Measurements from ENCODE around the gene IP6K1.

DNA sequence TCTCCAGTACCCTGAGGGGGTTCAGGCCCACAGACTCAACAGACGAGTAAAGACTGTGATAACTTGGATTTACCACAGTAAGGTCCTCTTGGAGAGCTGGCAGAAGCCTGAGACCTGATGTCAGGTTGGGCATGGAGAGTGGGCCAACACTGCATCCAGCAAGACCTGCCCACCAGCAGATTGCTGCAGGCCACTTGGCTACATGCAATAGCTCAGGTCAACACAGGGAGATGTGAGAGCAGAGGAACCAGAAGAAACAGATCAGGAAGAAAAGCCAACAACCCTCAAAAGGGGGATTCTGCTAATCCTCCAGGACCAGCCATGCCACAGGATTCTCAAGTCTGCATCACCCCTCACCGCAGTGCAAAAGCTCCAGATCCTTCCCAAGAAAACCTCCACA lies 1.7 kb upstream of the IP6K1 start:
- TF ChIP-seq, protein P1, sequence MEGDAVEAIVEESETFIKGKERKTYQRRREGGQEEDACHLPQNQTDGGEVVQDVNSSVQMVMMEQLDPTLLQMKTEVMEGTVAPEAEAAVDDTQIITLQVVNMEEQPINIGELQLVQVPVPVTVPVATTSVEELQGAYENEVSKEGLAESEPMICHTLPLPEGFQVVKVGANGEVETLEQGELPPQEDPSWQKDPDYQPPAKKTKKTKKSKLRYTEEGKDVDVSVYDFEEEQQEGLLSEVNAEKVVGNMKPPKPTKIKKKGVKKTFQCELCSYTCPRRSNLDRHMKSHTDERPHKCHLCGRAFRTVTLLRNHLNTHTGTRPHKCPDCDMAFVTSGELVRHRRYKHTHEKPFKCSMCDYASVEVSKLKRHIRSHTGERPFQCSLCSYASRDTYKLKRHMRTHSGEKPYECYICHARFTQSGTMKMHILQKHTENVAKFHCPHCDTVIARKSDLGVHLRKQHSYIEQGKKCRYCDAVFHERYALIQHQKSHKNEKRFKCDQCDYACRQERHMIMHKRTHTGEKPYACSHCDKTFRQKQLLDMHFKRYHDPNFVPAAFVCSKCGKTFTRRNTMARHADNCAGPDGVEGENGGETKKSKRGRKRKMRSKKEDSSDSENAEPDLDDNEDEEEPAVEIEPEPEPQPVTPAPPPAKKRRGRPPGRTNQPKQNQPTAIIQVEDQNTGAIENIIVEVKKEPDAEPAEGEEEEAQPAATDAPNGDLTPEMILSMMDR (conservative IDR thresholded peaks at IDR 0.05), result no peak
- TF ChIP-seq ZFX (IDR thresholded peaks at IDR 0.05), result no peak
